GM23338 (cell line): ENCODE data around the gene FAM162A. TPM values are rescaled to one million over a fixed set of nuclear protein-coding genes. Genes with fewer than 3 reads are reported as not detected.
"Not testable (repeated sequence)": the region's sequence is repeated elsewhere in the genome, so short reads cannot be mapped to it uniquely, and the experiment has no call there.

Experiments
- ATAC-seq: fragments of 200-7000 bp; cut with Tn5 transposase; 3 replicates; pipeline ENCODE4 v1.9.1; 2020
- DNase-seq: peaks from one replicate; pipeline ENCODE4 v3.0.0-alpha.2; 2015; ENCODE audit warnings: low spot score
- H2AFZ ChIP-seq: fragments of 200-600 bp; sonication (generic); 2 replicates; pipeline ENCODE4 v1.8.0; 2016; ENCODE audit warnings: antibody characterized with exemption, mild to moderate bottlenecking, moderate library complexity
- H3F3A ChIP-seq: fragments of 200-600 bp; sonication (generic); replicated peaks from 2 replicates; pipeline ENCODE4 v1.8.0; 2017; ENCODE audit warnings: antibody characterized with exemption, mixed run types, low read depth
- H3K27ac ChIP-seq: fragments of 200-600 bp; sonication (generic); 2 replicates; pipeline ENCODE4 v1.6.1; 2016; ENCODE audit warnings: low read depth
- H3K27me3 ChIP-seq: fragments of 200-600 bp; sonication (generic); 2 replicates; pipeline ENCODE4 v1.8.0; 2016; ENCODE audit warnings: mild to moderate bottlenecking, mixed run types, moderate library complexity; ENCODE audit not compliant: insufficient read depth
- H3K36me3 ChIP-seq: fragments of 200-600 bp; sonication (generic); 2 replicates; pipeline ENCODE4 v1.8.0; 2016; ENCODE audit warnings: mild to moderate bottlenecking; ENCODE audit not compliant: insufficient read depth
- H3K4me1 ChIP-seq: fragments of 200-600 bp; sonication (generic); 2 replicates; pipeline ENCODE4 v1.8.0; 2016; ENCODE audit warnings: mild to moderate bottlenecking, moderate library complexity; ENCODE audit not compliant: insufficient read depth
- H3K4me2 ChIP-seq: fragments of 200-600 bp; sonication (generic); 2 replicates; pipeline ENCODE4 v1.7.1; 2017; ENCODE audit warnings: mixed run types
- H3K4me3 ChIP-seq: fragments of 200-600 bp; sonication (generic); 2 replicates; pipeline ENCODE4 v1.6.1; 2016; ENCODE audit warnings: mixed run types
- H3K79me2 ChIP-seq: fragments of 200-600 bp; sonication (generic); replicated peaks from 2 replicates; pipeline ENCODE4 v1.8.0; 2017; ENCODE audit warnings: mild to moderate bottlenecking; ENCODE audit not compliant: insufficient read depth
- H3K9me2 ChIP-seq: fragments of 200-600 bp; sonication (generic); 2 replicates; pipeline ENCODE4 v1.8.0; 2017; ENCODE audit not compliant: insufficient read depth
- H4K20me1 ChIP-seq: fragments of 200-600 bp; sonication (generic); replicated peaks from 2 replicates; pipeline ENCODE4 v1.8.0; 2017; ENCODE audit warnings: mild to moderate bottlenecking; ENCODE audit not compliant: insufficient read depth
- H3K27ac Mint-ChIP-seq: 2 replicates; pipeline ENCODE4 v1.8.0; 2020; ENCODE audit warnings: inconsistent platforms, mild to moderate bottlenecking, moderate library complexity, mixed read lengths
- H3K27me3 Mint-ChIP-seq: 3 replicates; pipeline ENCODE4 v1.8.0; 2022; ENCODE audit warnings: low read depth, mild to moderate bottlenecking, moderate library complexity, mixed read lengths, inconsistent platforms; ENCODE audit not compliant: insufficient read depth, poor library complexity
- H3K36me3 Mint-ChIP-seq: 3 replicates; pipeline ENCODE4 v1.8.0; 2021; ENCODE audit warnings: low read depth, mild to moderate bottlenecking, inconsistent platforms, moderate library complexity, mixed read lengths
- H3K4me1 Mint-ChIP-seq: 3 replicates; pipeline ENCODE4 v1.8.0; 2020; ENCODE audit warnings: mild to moderate bottlenecking, inconsistent platforms, mixed read lengths
- H3K4me3 Mint-ChIP-seq: 3 replicates; pipeline ENCODE4 v1.8.0; 2021; ENCODE audit warnings: moderate library complexity, mild to moderate bottlenecking, inconsistent platforms, mixed read lengths
- H3K9me3 Mint-ChIP-seq: 3 replicates; pipeline ENCODE4 v1.8.0; 2020; ENCODE audit warnings: moderate library complexity, mild to moderate bottlenecking, inconsistent platforms, mixed read lengths
- CREB1 ChIP-seq: fragments of 250-450 bp; sonication (Bioruptor Pico); IDR thresholded peaks from 2 replicates; pipeline ENCODE4 v1.5.0; 2020; ENCODE audit warnings: low read depth, mild to moderate bottlenecking, moderate library complexity
- EZH2 ChIP-seq: fragments of 200-600 bp; sonication (generic); IDR thresholded peaks from one replicate; pipeline ENCODE4 v1.8.0; 2017; ENCODE audit warnings: antibody characterized with exemption, mild to moderate bottlenecking, low read depth; ENCODE audit not compliant: unreplicated experiment
- EZH2phosphoT487 ChIP-seq: fragments of 200-600 bp; sonication (generic); IDR thresholded peaks from one replicate; pipeline ENCODE4 v1.8.1; 2018; ENCODE audit warnings: antibody characterized with exemption; ENCODE audit not compliant: unreplicated experiment
- JUNB ChIP-seq: IDR thresholded peaks from one replicate; pipeline ENCODE4 v1.6.1; 2016; ENCODE audit warnings: antibody characterized with exemption; ENCODE audit not compliant: unreplicated experiment
- NANOG ChIP-seq: IDR thresholded peaks from 2 replicates; pipeline ENCODE4 v1.6.1; 2016; ENCODE audit warnings: antibody characterized with exemption, borderline replicate concordance
- POLR2AphosphoS5 ChIP-seq: IDR thresholded peaks from 2 replicates; pipeline ENCODE4 v1.6.1; 2016; ENCODE audit warnings: antibody characterized with exemption, low read depth
- REST ChIP-seq: IDR thresholded peaks from one replicate; pipeline ENCODE4 v1.6.1; 2018; ENCODE audit warnings: antibody characterized with exemption; ENCODE audit not compliant: unreplicated experiment
- STAT1 ChIP-seq: IDR thresholded peaks from one replicate; pipeline ENCODE4 v1.6.1; 2016; ENCODE audit warnings: antibody characterized with exemption; ENCODE audit not compliant: unreplicated experiment
- ZNF114 ChIP-seq: fragments of 250-450 bp; sonication (Bioruptor Pico); IDR thresholded peaks from 2 replicates; pipeline ENCODE4 v1.5.0; 2020; ENCODE audit warnings: mild to moderate bottlenecking, moderate library complexity
- ZNF331 ChIP-seq: fragments of 250-450 bp; sonication (Bioruptor Pico); IDR thresholded peaks from 2 replicates; pipeline ENCODE4 v1.5.0; 2020; ENCODE audit warnings: low read depth, mild to moderate bottlenecking, moderate library complexity
- polyA plus RNA-seq: library from polyadenylated mRNA; unstranded; fragments of >200 nt; fragmentation: Nextera tagmentation; extraction: Ambion mirVana; gene quantifications from 2 replicates; pipeline ENCODE4 v1.2.1, GENCODE V29; 2016
- total RNA-seq: library from RNA; depleted of rRNA; stranded (reverse); fragments of >200 nt; shearing (Covaris generic); gene quantifications from 2 replicates; pipeline ENCODE4 v1.2.3, GENCODE V29; 2014
- TF ChIP-seq, protein P1 (sequence below), 2 experiments: fragments of 200-600 bp in 1 of 2; sonication (generic) in 1 of 2; conservative IDR thresholded peaks; 2 replicates each; pipeline versions ENCODE4 v1.5.1 to v1.6.1; 2016 to 2017; ENCODE audit warnings: antibody characterized with exemption in 2 of 2, low read depth in 2 of 2, mild to moderate bottlenecking in 2 of 2, moderate library complexity in 1 of 2
- TF ChIP-seq, protein P2 (sequence below): IDR thresholded peaks from 2 replicates; pipeline ENCODE4 v1.6.1; 2016; ENCODE audit warnings: antibody characterized with exemption

The FAM162A gene
- total and polyA plus RNA-seq, 2 experiments from 2014 or later: 35.9 to 234 TPM

- H3K4me3 ChIP-seq, H3K27ac ChIP-seq, H3K4me3 Mint-ChIP-seq, ATAC-seq, H3F3A ChIP-seq, H4K20me1 ChIP-seq, H3K9me3 Mint-ChIP-seq, H3K4me2 ChIP-seq, H3K79me2 ChIP-seq, H3K4me1 ChIP-seq, DNase-seq, H3K9me2 ChIP-seq, H2AFZ ChIP-seq, H3K27ac Mint-ChIP-seq, H3K27me3 ChIP-seq, H3K4me1 Mint-ChIP-seq, H3K27me3 Mint-ChIP-seq: not testable (repeated sequence)
- peaks cover 51% of the 10 kb centered on the region for H3K36me3 Mint-ChIP-seq
- H3K36me3 ChIP-seq: peaks cover 13% of the 10 kb centered on the region; the same call in 1 of the 2 replicates
Measured at GRCh38 chr3:122365582-122366378, 18.2 kb upstream of the FAM162A start.

DNA sequence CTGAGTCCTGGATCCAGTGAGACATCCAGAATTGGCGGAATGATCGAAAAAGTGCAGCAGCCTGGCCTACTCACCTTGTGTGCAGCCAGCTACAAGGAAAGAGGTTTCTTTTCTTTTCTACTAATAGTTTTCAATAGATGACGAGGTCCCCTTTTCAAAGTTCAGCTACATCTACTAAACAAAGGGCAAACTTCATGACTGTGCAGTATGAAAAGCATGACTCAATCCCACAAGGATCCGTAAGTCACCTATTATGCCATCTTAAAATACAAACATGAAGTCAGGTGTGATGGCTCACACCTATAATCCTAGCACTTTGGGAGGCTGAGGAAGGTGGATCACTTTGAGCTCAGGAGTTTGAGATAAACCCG is 17.6 kb upstream of the FAM162A start:
- no peaks in the 10 kb centered on the region for H3F3A ChIP-seq
- H3K36me3 ChIP-seq: peaks cover 13% of the 10 kb centered on the region; the same call in 1 of the 2 replicates
- peaks cover 48% of the 10 kb centered on the region for H3K36me3 Mint-ChIP-seq
- H3K4me3 ChIP-seq: no peak overlapping the region
- no peak overlapping the region for H3K4me3 Mint-ChIP-seq
- peaks cover 4% of the 10 kb centered on the region for H3K4me1 Mint-ChIP-seq
- 0 out of 2 replicates have a peak, but pooled peaks cover 3% of the 10 kb centered on the region for H3K79me2 ChIP-seq
- DNase-seq (no peak), ATAC-seq (no peak)
- H3K9me2 ChIP-seq: no peaks in the 10 kb centered on the region
- no peak overlapping the region for H3K4me2 ChIP-seq
- H4K20me1 ChIP-seq: peaks cover 4% of the 10 kb centered on the region; the same call in 1 of the 2 replicates
- H3K27ac ChIP-seq: no peak overlapping the region
- peaks cover 3% of the 10 kb centered on the region; the same call in 1 of the 2 replicates for H3K4me1 ChIP-seq
- H3K27ac Mint-ChIP-seq: no peak overlapping the region; the same call in 1 of the 2 replicates
- H2AFZ ChIP-seq: no peak overlapping the region
- peaks cover 2% of the 10 kb centered on the region for H3K27me3 Mint-ChIP-seq
- no peaks in the 10 kb centered on the region for H3K9me3 Mint-ChIP-seq
- no peaks in the 10 kb centered on the region for H3K27me3 ChIP-seq
- TF ChIP-seq REST (no peak), ZNF331 (CRISPR knock-in tag) (no peak), CREB1 (no peak), ZNF114 (CRISPR knock-in tag) (no peak), JUNB (no peak), STAT1 (no peak), NANOG (no peak), EZH2 (no peak), EZH2phosphoT487 (no peak), POLR2AphosphoS5 (no peak)
- TF ChIP-seq, protein P1, sequence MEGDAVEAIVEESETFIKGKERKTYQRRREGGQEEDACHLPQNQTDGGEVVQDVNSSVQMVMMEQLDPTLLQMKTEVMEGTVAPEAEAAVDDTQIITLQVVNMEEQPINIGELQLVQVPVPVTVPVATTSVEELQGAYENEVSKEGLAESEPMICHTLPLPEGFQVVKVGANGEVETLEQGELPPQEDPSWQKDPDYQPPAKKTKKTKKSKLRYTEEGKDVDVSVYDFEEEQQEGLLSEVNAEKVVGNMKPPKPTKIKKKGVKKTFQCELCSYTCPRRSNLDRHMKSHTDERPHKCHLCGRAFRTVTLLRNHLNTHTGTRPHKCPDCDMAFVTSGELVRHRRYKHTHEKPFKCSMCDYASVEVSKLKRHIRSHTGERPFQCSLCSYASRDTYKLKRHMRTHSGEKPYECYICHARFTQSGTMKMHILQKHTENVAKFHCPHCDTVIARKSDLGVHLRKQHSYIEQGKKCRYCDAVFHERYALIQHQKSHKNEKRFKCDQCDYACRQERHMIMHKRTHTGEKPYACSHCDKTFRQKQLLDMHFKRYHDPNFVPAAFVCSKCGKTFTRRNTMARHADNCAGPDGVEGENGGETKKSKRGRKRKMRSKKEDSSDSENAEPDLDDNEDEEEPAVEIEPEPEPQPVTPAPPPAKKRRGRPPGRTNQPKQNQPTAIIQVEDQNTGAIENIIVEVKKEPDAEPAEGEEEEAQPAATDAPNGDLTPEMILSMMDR (conservative IDR thresholded peaks at IDR 0.05; ENCODE audit: low read depth in 2 of 2): no peak
- TF ChIP-seq, protein P2, sequence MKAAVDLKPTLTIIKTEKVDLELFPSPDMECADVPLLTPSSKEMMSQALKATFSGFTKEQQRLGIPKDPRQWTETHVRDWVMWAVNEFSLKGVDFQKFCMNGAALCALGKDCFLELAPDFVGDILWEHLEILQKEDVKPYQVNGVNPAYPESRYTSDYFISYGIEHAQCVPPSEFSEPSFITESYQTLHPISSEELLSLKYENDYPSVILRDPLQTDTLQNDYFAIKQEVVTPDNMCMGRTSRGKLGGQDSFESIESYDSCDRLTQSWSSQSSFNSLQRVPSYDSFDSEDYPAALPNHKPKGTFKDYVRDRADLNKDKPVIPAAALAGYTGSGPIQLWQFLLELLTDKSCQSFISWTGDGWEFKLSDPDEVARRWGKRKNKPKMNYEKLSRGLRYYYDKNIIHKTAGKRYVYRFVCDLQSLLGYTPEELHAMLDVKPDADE: no peak
